ENCODE results near the gene STXBP5.
"Not testable (repeated sequence)": the region's sequence is repeated elsewhere in the genome, so short reads cannot be mapped to it uniquely, and the experiment has no call there.

Gene STXBP5

DNA sequence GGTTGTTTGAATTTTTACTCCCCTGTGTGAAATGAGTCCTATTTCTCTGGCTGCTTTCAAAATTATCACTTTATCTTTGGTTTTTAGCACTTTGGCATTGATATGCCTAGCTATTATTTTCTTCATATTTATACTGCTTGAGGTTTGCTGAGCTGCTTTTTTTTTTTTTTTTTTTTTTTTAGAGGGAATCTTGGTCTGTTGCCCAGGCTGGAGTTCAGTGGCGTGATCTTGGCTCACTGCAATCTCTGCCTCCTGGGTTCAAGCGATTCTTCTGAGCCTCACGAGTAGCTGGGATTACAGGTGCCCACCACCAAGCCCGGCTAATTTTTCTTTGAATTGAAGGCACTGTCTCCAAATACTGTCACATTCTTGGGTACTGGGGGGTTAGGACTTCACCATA, 40.6 kb downstream of the STXBP5 start:
- ATAC-seq (ENCODE audit: low read depth): no peak
- Histone ChIP-seq H3K27ac (ENCODE audit: poor library complexity, severe bottlenecking) (no peak overlapping the region), H3K4me1 (ENCODE audit: insufficient read depth, poor library complexity, severe bottlenecking) (no peaks in the 10 kb centered on the region), H3K9me3 (ENCODE audit: severe bottlenecking) (no peaks in the 10 kb centered on the region), H3K27me3 (ENCODE audit: insufficient read depth, poor library complexity, severe bottlenecking) (no peaks in the 10 kb centered on the region), H3K4me3 (ENCODE audit: severe bottlenecking) (no peak overlapping the region), H3K36me3 (ENCODE audit: low read depth) (peaks cover 52% of the 10 kb centered on the region)
- no peak for DNase-seq (ENCODE audit: low spot score)
- no peak for TF ChIP-seq CTCF (IDR thresholded peaks at IDR 0.05; ENCODE audit: poor library complexity, severe bottlenecking)

- H3K27me3 ChIP-seq (ENCODE audit: insufficient read depth, poor library complexity, severe bottlenecking): no peaks in the 10 kb centered on the region
- no peaks in the 10 kb centered on the region for H3K9me3 ChIP-seq (ENCODE audit: severe bottlenecking)
- DNase-seq (ENCODE audit: low spot score) (no peak), ATAC-seq (ENCODE audit: low read depth) (no peak)
- no peak overlapping the region for H3K27ac ChIP-seq (ENCODE audit: poor library complexity, severe bottlenecking)
- no peak overlapping the region for H3K4me3 ChIP-seq (ENCODE audit: severe bottlenecking)
- peaks cover 53% of the 10 kb centered on the region for H3K36me3 ChIP-seq (ENCODE audit: low read depth)
- H3K4me1 ChIP-seq (ENCODE audit: insufficient read depth, poor library complexity, severe bottlenecking): no peaks in the 10 kb centered on the region
- no peak for TF ChIP-seq CTCF (IDR thresholded peaks at IDR 0.05; ENCODE audit: poor library complexity, severe bottlenecking)
Observed at GRCh38 chr6:147245693-147246092, 41.5 kb downstream of the STXBP5 start.

GRCh38 chr6:147246853-147247635, 42.8 kb downstream of the STXBP5 start:
- TF ChIP-seq CTCF (IDR thresholded peaks at IDR 0.05; ENCODE audit: poor library complexity, severe bottlenecking): no peak
- DNase-seq (ENCODE audit: low spot score): no peak
- Histone ChIP-seq H3K36me3 (ENCODE audit: low read depth) (peaks cover 57% of the 10 kb centered on the region), H3K27ac (ENCODE audit: poor library complexity, severe bottlenecking) (no peak overlapping the region), H3K4me1 (ENCODE audit: insufficient read depth, poor library complexity, severe bottlenecking) (no peaks in the 10 kb centered on the region), H3K27me3 (ENCODE audit: insufficient read depth, poor library complexity, severe bottlenecking) (no peaks in the 10 kb centered on the region), H3K9me3 (ENCODE audit: severe bottlenecking) (no peaks in the 10 kb centered on the region), H3K4me3 (ENCODE audit: severe bottlenecking) (no peak overlapping the region)
- no peak for ATAC-seq (ENCODE audit: low read depth)

- no peaks in the 10 kb centered on the region for H3K27me3 ChIP-seq (ENCODE audit: insufficient read depth, poor library complexity, severe bottlenecking)
- TF ChIP-seq CTCF (IDR thresholded peaks at IDR 0.05; ENCODE audit: poor library complexity, severe bottlenecking): no peak
- DNase-seq (ENCODE audit: low spot score): no peak
- no peak overlapping the region for H3K27ac ChIP-seq (ENCODE audit: poor library complexity, severe bottlenecking)
- H3K4me3 ChIP-seq (ENCODE audit: severe bottlenecking): no peak overlapping the region
- H3K9me3 ChIP-seq (ENCODE audit: severe bottlenecking): no peaks in the 10 kb centered on the region
- no peaks in the 10 kb centered on the region for H3K4me1 ChIP-seq (ENCODE audit: insufficient read depth, poor library complexity, severe bottlenecking)
- no peak for ATAC-seq (ENCODE audit: low read depth)
- H3K36me3 ChIP-seq (ENCODE audit: low read depth): peaks cover 46% of the 10 kb centered on the region
Observed at GRCh38 chr6:147248859-147249258, 44.6 kb downstream of the STXBP5 start.

DNA sequence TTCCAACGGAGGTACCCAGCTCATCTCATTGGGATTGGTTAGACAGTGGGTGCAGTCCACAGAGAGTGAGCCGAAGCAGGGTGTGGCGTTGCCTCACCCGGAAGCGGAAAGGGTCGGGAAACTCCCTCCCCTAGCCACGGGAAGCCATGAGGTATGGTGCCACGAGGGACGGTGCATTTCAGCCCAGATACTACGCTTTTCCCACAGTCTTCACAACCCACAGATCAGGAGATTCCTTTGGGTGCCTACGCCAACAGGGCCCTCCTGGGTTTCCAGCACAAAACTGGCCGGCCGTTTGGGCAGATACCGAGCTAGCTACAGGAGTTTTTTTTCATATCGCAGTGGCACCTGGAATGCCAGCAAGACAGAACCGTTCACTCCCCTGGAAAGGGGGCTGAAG, 46.9 kb downstream of the STXBP5 start:
- DNase-seq (ENCODE audit: low spot score) (no peak), ATAC-seq (ENCODE audit: low read depth) (no peak)
- Histone ChIP-seq H3K27me3 (ENCODE audit: insufficient read depth, poor library complexity, severe bottlenecking) (no peaks in the 10 kb centered on the region), H3K4me1 (ENCODE audit: insufficient read depth, poor library complexity, severe bottlenecking) (no peaks in the 10 kb centered on the region), H3K4me3 (ENCODE audit: severe bottlenecking) (no peak overlapping the region), H3K9me3 (ENCODE audit: severe bottlenecking) (no peaks in the 10 kb centered on the region), H3K36me3 (ENCODE audit: low read depth) (peaks cover 35% of the 10 kb centered on the region), H3K27ac (ENCODE audit: poor library complexity, severe bottlenecking) (no peak overlapping the region)
- no peak for TF ChIP-seq CTCF (IDR thresholded peaks at IDR 0.05; ENCODE audit: poor library complexity, severe bottlenecking)

DNA sequence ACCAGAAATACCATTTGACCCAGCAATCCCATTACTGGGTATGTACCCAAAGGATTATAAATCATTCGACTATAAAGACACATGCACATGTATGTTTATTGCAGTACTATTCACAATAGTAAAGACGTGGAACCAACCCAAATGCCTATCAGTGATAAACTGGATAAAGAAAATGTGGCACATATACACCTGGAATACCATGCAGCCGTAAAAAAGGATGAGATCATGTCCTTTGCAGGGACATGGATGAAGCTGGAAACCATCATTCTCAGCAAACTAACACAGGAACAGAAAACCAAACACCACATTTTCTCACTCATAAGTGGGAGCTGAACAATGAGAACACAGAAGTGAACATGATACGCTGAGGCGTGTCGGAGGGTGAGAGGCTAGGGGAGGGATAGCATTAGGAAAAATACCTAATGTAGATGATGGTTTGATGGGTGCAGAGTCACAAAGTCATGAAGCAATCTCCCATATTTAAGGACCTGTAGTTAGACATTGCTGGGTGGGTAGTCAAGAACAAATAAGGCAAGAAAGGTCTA, 50.8 kb downstream of the STXBP5 start:
- DNase-seq (ENCODE audit: low spot score); H3K27ac ChIP-seq (ENCODE audit: poor library complexity, severe bottlenecking); H3K27me3 ChIP-seq (ENCODE audit: insufficient read depth, poor library complexity, severe bottlenecking); ATAC-seq (ENCODE audit: low read depth); H3K4me3 ChIP-seq (ENCODE audit: severe bottlenecking); H3K9me3 ChIP-seq (ENCODE audit: severe bottlenecking): not testable (repeated sequence)
- Histone ChIP-seq H3K36me3 (ENCODE audit: low read depth) (peaks cover 24% of the 10 kb centered on the region), H3K4me1 (ENCODE audit: insufficient read depth, poor library complexity, severe bottlenecking) (peaks cover 10% of the 10 kb centered on the region)

Measured in RWPE2 (cell line).